Loucy (cell line): Measurements from ENCODE around the gene MAP4K3.

ENCODE experiments used
- CTCF ChIP-seq: fragments of 200-600 bp; sonication (generic); conservative IDR thresholded peaks from 2 replicates; pipeline ENCODE4 v1.5.1; 2014; ENCODE audit warnings: mild to moderate bottlenecking, antibody characterized with exemption, low read length
- EZH2phosphoT487 ChIP-seq: fragments of 200-600 bp; IDR thresholded peaks from 2 replicates; pipeline ENCODE4 v1.6.1; 2018; ENCODE audit warnings: antibody characterized with exemption, mild to moderate bottlenecking, moderate library complexity, borderline replicate concordance

- TF ChIP-seq CTCF (no peak), EZH2phosphoT487 (no peak)
Observed at GRCh38 chr2:39390216-39390615, 46.9 kb downstream of the MAP4K3 start.
